Head of caudate nucleus (tissue), 42 donors: ENCODE measurements around the gene ZDHHC3.

Experiments
- DNase-seq, 42 donors: peaks; one replicate each; pipeline versions ENCODE4 v3.0.0 to v3.0.0-alpha.2; 2020 to 2021; ENCODE audit warnings: mixed read lengths in 7 of 42
- intact Hi-C: fragments of 100-400 bp; cut with DNase I; formaldehyde crosslinking; loops from one replicate; pipeline ENCODE4 v1.15.0; 2022

ZDHHC3 gene

DNA sequence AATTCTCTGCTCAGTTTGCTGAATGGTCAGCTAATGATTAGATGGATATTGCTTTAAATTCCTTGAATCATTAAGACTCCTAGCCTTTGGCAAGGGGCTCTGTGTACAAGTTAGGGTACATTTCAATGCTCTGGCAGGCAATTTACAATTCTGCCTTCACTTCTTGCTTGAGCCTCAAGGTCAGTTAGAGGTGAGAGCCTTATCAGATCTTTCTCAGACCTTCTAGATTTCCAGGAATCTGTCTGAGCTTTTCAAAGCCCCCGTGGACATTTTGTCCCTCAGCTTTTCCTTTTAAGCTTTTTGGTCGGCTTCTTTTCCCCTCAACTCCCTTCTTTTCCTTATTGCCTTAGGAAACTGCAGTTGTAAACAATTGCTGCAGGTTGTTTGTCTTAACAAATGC is 66.9 kb downstream of the ZDHHC3 start:
- no peak for DNase-seq
- intact Hi-C loops = no loop called here

DNA sequence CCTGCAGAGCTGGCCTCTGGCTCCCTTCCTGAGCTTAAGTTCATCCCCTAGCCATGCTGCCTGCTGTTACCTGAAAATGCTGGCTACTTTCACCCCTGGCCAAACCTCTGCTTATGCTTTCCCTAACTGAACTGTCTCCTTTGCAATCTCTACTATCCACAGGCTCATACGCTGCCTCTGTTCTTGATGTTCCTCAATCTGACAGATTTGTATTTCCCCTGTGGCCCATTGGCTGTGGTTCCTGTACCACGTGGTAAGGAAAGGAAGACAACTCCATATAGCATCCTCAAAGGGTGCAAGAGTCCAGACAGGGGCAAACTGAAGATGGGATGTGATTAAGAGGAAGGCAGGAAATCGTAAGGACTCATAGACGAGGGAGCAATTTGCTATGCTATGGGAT is 68.4 kb downstream of the ZDHHC3 start:
- intact Hi-C loops = no loop called here

DNA sequence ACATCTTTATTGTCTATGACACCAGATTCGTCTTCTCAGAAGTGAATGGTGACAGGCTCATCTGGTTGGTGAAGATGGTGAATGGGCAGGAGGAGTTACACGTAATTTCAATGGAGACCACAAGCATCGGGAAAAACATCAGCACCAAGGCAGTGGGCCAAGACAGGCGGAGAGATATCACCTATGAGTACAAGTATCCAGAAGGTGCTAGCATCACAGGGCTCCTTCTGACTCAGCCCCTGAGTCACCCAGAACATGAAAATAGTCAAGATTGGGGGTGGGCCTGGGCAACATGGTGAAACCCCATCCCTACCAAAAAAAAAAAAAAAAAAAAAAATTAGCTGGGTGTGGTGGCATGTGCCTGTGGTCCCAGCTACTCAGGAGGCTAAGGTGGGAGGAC is 69.0 kb downstream of the ZDHHC3 start:
- intact Hi-C loops = no loop called here
- no peak for DNase-seq

More for the DNA sequence above, 68.4 kb downstream of the ZDHHC3 start:
- no peak for DNase-seq

DNA sequence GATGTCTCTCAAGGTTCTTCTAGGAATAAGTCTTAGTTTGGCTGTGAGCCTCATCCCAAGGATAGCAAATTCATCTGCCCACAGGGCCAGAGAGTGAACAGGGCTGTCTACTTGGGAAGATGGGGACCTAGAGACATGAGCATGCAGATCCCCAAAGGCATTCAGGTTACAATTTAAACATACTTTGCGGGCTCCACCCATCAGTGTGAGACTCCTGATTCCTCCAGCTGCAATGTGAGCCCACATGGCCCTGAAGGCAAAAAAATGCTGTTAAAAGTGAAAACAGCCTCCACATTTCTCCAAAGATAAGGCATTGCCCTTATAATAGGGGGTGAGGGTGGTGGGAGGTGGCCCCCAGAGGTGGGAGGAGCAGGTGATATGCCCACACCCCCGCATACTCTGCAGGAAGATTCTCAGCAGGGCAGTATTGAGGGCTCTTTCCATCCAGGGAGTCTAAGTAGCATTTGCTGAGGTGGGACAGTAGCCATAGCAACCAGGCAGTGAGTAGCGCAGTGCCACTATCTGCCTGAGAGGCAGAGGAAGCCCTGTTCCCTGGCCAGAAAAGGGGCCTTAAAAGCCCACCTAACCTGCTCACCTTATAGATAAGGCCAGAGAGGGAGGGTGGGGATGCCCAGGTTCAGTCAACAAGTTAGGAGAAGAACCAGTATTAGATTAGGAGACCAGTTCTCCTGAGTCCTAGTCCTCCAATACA is 70.4 kb downstream of the ZDHHC3 start:
- intact Hi-C loops = no loop called here
- no peak for DNase-seq

DNA sequence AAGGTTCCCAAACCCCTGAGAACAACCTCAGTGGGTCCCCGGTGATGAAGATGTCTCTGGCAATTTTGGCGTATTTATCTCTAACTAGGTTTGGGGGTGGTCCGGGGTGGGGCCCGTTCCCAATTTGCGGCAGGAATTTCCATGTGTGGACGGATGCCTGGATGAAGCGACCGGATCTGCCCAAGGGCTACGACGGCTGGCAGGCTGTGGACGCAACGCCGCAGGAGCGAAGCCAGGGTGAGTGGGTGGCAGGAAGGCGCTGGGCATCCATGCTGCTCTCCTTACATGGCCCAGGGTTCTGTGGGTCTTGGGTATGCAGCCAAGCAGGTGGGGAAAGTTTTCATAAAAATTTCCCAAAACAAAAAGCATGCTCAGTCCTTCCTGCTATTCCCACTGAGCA is 72.2 kb downstream of the ZDHHC3 start:
- DNase-seq = no peak
- intact Hi-C loops = no loop called here

DNA sequence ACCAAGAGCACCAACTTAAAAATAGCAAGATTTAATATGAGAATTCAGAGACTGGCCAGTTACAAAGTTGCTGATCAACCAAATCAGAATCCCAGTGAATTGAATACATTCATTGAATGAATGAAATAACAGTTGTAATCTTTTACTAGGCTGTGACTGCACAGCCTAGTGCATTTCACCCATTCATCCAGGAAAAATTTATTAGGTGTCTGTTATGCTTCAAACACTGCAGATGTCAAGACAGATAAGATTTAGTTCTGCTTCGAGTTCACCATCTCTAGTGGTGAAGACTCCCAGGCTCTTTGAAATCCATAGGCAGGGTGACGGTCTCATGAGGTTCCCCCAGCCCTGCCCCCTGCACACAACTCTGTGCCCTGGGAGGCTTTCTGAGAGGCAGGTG is 72.7 kb downstream of the ZDHHC3 start:
- intact Hi-C loops = no loop called here
- DNase-seq = no peak

DNA sequence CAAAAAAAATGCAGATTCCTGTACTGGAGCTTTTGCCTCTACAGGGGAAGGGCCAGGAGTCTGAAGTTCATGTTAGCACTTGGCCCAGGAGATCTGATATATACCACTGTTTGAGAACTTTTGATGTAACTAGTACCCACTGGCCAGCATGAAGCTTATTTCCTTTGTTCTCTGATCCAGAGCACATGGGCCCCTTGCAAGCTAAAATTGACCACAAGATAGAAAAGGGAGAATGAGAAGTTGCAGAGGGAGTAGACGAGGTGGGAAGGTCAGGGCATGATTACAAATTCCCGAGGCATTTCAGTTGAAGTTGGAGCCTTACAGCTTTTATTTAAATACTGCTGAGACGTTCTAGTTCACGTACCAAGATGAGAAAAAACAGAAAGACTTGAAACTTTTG is 73.3 kb downstream of the ZDHHC3 start:
- DNase-seq = no peak
- intact Hi-C loops = no loop called here

DNA sequence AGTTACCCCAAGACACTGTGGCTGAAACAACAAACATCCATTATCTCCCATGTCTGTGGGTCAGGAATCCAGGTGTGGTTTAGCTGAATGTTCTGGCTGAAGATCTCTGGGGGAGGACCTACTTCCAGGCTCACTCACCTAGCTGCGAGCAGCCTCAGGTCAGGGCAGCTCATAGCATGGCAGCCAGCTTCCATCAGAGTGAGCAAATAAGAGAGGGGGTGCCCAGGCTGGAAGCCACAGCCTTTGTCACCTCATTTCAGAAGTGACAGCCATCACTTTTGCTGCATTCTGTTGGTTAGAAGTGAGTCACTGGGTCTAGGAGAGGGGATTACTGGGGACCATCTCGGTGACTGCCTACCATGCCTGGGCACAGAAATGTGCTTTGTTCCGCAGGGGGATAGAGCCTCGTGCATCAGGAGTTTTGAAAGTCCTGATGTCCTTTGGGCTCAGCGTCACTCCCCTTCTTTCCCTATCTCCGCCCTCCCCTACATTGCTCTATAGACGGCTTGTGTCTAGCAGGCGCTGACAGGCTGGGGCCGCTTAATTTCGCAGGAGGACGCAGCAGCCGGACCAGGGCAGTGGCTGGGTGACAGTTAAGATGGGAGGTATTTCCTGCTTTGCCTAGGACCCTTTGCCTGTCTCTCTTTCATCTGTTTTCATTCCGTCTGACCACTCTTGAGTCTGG is 76.1 kb downstream of the ZDHHC3 start:
- no peak for DNase-seq
- intact Hi-C loops = no loop called here

DNA sequence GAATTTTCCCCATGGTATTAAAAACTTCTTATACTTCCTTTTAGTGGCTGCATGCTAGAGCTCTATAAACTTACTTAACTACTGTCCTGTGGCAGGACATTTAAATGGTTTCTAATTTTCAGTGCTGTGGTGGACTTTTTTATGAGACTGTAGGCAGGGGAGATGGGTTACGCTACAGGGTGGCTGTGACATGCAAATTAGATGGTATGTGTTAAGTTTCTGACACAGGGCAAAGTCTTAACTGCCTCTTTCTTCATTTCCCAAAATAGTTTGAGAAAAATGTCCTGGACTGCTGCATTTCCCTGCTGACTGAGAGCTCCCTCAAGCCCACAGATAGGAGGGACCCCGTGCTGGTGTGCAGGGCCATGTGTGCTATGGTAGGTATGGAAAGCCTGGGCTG is 79.5 kb downstream of the ZDHHC3 start:
- DNase-seq = no peak
- intact Hi-C loops = no loop called here

DNA sequence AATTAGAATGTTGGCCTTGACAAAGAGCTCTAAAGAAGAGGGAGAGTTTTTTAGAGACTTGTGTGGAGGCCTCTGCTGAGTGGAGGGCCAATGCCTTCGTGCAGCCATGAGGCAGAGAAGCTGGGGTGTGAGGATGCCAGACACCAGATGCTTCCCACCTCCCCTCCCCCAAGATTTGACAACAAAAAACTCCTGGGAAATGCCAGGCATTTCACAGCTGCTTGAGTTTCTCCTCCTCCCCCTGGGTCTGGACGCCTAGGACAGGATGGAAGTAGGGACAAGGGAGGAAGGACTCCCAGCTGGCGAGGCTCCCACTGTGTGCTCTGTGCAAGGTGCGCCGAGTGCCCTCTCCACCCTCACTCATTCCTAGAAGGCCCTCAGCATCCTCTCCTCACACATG is 81.5 kb downstream of the ZDHHC3 start:
- intact Hi-C loops = no loop called here
- DNase-seq = no peak

DNA sequence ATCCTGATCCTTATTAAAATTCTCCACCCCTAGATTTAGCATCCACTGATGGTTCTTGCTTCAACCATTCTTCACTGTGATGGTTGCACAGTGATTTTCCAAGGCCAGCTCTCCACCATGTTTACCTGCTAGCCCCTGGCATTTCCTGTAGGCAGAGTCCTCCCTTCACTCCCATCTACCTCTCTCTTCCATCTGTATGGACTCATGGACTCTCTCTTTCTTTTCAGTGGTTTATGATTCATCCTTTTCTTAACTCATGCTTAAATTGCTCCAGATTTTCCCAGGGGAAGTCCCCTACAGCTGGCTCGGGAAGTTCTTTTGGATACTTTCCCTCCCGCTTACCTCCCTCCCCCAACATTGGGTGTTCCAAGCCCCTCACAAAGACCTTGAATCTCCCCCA is 82.9 kb downstream of the ZDHHC3 start:
- no peak for DNase-seq
- intact Hi-C loops = no loop called here

DNA sequence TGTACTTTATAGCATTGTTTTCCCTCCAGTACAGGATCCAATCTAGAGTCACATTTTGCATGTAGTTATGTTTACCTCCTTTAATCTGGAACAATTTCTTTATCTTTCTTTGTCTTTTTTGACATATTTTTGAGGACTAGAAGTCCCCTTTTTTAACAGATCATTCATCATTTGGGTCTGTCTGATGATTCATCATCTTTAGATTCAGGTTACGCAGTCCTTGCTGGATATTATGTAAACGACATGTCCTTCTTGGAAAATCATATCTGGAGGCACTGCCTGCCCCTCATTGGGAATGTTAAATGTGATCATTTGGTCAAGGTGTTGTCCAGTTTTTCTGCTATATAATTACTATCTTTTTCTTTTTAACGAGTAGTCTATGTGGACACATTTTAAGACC is 83.3 kb downstream of the ZDHHC3 start:
- DNase-seq = no peak
- intact Hi-C loops = no loop called here

DNA sequence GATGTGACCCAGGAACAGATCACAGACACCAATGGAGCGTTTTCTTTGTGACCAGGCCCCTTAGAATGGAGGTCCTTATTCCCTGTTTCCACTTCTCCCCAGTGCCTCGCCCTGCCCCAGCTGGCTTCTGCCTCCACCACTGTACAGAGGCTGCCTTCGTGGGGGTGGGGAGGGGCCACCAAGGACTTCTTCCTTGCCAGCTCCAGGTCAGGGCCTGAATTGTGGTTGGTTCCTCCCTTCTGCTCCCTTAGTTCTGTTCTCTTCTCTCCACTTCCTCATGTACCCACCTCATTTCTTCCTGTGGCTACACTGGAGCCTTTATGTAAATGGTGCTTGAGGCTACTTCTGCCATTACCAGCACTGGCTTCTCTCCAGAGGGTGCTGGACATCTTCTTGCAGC is 85.1 kb downstream of the ZDHHC3 start:
- intact Hi-C loops = no loop called here
- DNase-seq = no peak

DNA sequence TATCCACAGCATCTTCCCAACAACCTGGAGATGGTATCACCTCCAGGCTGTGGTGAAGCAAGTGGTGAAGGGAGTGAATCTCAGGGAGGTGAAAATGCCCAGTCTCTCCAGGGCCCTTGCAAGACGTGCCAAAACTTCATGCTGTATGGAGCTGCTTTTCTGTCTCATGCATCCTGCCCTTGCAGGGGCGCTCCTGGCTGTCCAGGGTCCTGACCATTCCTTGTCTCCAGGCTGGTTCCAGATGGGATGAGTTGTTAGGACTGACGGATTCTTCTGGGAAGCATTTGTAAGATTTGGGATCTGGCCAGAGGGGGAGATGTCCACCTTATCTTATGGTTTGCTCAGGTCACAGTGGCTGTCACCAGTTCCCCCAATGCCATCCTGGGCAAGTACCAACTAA is 85.7 kb downstream of the ZDHHC3 start:
- intact Hi-C loops = no loop called here
- no peak for DNase-seq

DNA sequence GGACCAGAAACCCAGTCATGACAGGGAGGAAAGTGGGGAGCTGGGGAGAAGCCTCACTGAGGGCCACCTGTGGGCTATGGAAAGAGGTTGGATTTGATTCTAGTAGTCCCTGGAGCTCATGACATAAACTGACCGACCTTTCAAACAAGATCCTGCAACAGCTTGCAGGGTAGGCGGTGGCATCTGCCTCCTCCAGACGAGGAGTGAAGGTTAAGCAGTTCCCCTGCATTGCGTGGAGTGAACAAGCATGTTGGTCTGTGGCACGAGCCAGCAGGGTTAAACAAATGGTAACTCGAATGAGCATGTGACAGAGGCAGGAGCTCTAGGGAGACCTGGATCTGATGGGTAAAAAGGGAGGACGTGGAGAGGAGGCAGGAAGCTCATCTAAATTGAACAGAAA is 88.9 kb downstream of the ZDHHC3 start:
- DNase-seq = no peak
- intact Hi-C loops = no loop called here

DNA sequence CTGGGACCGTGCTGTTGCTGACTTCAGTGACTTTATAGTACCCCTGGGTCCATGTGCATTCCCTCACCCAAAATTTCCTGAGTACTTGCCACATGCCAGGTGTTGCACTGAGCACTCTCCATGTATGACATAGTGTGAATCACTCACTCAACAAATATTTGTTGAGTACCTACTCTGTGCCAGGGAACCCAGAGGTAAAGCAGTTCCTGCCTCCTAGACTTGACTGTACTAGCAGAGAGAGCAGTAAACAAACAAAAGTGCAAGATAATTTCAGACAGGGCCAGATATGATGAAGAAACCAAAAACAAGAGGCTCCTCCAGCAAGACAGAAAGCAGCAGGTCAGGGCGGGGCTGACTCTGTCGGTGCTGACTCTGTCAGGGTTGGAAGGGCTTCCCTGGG is 89.4 kb downstream of the ZDHHC3 start:
- intact Hi-C loops = no loop called here
- DNase-seq = no peak

DNA sequence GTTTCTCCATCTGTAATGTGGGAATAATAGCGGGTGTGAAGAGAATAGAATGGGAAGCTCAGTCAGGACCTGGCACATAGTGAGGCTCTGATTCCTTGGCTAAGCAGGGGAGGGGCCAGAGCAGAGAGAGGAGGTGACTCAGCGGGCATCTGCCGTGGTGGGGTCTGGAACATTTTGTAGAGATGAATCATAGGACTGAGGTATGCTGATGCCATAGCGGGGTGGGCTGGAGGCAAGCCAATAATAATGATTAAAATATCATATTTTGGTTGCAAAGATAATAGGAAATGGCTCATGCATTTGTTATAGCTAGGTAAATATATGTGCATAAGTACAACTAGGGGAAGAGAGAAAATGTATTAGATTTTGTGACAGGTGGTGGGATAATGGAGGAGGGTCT is 90.4 kb downstream of the ZDHHC3 start:
- DNase-seq = no peak
- intact Hi-C loops = no loop called here

DNA sequence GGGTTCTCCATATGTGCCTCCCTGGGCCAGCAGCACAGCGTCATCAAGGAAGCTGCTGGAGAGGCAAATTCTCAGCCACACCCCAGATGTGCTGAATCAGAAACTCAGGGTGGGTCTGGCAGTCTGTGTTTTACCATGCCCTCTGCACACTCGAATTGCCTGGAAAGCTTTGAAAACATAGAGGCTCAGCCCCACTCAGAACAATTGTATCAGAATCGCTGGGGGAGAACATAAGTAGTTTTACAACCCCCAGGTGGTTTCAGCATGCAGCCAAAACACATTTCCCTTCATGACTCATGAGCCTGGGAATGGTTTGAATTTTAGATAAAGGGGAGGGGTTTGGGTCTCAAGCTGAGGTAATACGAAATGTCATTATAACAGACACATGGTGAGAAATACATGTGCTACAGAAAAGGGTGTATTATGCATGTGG is 92.0 kb downstream of the ZDHHC3 start:
- no peak for DNase-seq
- intact Hi-C loops = no loop called here

DNA sequence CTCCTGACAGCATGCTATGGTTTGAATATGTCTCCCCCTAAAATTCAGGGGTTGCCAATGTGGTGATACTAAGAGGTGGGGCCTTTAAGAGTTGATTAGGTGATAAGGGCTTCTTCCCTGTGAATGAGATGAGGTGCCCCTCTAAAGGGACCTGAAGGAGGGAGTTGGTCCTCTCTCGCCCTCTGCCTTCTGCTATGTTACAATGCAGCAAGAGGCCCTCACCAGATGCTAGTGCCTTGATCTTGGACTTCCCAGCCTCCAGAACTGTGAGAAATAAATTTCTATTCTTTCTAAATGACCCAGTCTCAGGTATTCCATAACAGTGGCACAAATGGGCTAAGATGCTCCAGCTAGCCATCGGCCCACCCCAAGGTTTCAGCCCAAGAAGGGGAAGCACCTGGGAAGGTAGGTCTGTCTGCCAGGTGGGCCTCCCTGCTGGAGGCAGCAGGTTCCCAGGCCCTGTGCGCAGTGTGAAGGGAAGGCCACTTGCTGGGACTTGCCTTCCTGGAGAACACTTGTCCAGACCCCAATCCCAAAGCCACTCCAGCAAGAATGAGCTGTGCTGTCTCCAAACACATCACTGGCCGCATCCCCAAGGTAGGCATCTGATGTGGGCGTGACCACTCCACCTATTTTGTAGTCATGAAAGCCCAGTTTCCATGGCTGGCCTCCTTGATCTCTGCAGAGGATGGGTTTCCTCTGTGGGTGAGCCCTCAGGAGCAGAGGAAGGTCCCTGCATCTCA is 92.6 kb downstream of the ZDHHC3 start:
- intact Hi-C loops = no loop called here

DNA sequence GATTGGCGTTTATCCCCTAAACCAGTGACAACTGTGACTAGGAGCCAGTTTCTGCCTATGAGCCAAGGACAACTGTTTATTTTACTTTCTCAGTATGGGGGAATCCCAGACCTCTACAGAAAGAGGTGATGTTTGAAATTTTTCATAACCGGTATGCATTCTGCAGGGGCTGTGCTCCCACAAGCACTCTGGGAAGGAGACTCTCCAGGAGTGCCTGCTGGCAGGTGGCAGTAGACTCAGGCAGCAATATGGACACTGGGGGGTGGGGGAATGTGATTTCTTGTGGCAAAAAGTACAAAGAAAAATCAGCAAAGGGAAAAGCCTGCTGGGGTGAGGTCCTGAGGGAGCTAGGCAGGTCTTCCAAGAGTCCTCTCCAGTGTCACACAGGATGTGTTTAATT is 95.7 kb downstream of the ZDHHC3 start:
- intact Hi-C loops = no loop called here
- no peak for DNase-seq

More for the DNA sequence above, 92.6 kb downstream of the ZDHHC3 start:
- no peak for DNase-seq

DNA sequence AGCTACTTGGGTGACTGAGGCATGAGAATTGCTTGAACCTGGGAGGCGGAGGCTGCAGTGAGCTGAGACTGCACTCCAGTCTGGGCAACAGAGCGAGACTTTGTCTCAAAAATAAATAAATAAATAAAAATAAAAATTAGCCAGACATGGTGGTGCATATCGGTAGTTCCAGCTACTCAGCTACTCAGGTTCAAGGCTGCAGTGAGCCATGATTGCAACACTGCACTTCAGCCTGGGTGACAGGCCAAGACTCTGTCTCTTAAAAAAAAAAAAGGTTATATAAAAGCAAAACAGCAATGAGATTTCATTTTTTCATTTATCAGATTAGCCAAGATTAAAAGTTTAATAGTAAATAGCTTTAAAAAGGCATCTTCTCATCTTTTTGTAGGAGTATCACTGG is 98.6 kb downstream of the ZDHHC3 start:
- intact Hi-C loops = no loop called here
- DNase-seq = no peak
